Subcutaneous adipose tissue (tissue), 4 donors: Measurements from ENCODE around the gene GRIK1. TPM values are rescaled to one million over a fixed set of nuclear protein-coding genes. Genes with fewer than 3 reads are reported as not detected.

Experiments used
- CTCF ChIP-seq: fragments of 450-650 bp; IDR thresholded peaks from one replicate; pipeline ENCODE4 v1.5.1; 2016; ENCODE audit warnings: low read depth, mild to moderate bottlenecking, control low read depth, antibody characterized with exemption, moderate library complexity
- total RNA-seq, 4 donors: library from RNA; depleted of rRNA; stranded (reverse); fragments of >200 nt; gene quantifications; one replicate each; pipeline ENCODE4 v1.1.0, GENCODE V29; 2016

The GRIK1 gene
- total RNA-seq, 4 donors from 2014 or later, result 0.17 TPM; not detected in 3

- no peak for TF ChIP-seq CTCF
Observed at GRCh38 chr21:29670228-29670627, 269.6 kb downstream of the GRIK1 start.

- no peak for TF ChIP-seq CTCF
Observed at GRCh38 chr21:29669416-29669815, 270.4 kb downstream of the GRIK1 start.

- TF ChIP-seq CTCF, result no peak
Observed at GRCh38 chr21:29667651-29668050, 272.1 kb downstream of the GRIK1 start.

- TF ChIP-seq CTCF, result no peak
Observed at GRCh38 chr21:29664615-29665014, 275.2 kb downstream of the GRIK1 start.

- TF ChIP-seq CTCF, result no peak
Observed at GRCh38 chr21:29661672-29662442, 277.9 kb downstream of the GRIK1 start.

- TF ChIP-seq CTCF, result no peak
Observed at GRCh38 chr21:29660047-29660720, 279.6 kb downstream of the GRIK1 start.

GRCh38 chr21:29658934-29659203, 280.9 kb downstream of the GRIK1 start:
- no peak for TF ChIP-seq CTCF
